Heart right ventricle (tissue), 16 donors: ENCODE data around the gene RNH1. TPM values are rescaled to one million over a fixed set of nuclear protein-coding genes. Genes with fewer than 3 reads are reported as not detected.

Experiments
- ATAC-seq, 8 donors: fragments of 200-7000 bp; cut with Tn5 transposase; one replicate each; pipeline ENCODE4 v1.9.1; 2020; ENCODE audit warnings: mild to moderate bottlenecking in 8 of 8, moderate library complexity in 8 of 8, moderate number of reproducible peaks in 1 of 8
- DNase-seq, 2 donors: peaks; one replicate each; pipeline ENCODE4 v3.0.0-alpha.2; 2020
- H3K27ac ChIP-seq, 10 donors: fragments of 200-600 bp; sonication (generic) in 2 of 10; one replicate each; pipeline versions ENCODE4 v1.5.0 to v1.8.0; 2020 to 2022; ENCODE audit warnings: mild to moderate bottlenecking in 3 of 10
- H3K27me3 ChIP-seq, 7 donors: fragments of 200-600 bp; one replicate each; pipeline ENCODE4 v1.8.0; 2021 to 2022; ENCODE audit warnings: mild to moderate bottlenecking in 2 of 7
- H3K36me3 ChIP-seq, 9 donors: fragments of 200-600 bp; sonication (generic) in 1 of 9; one replicate each; pipeline versions ENCODE4 v1.5.0 to v1.8.0; 2020 to 2022; ENCODE audit warnings: mild to moderate bottlenecking in 2 of 9
- H3K4me1 ChIP-seq, 9 donors: fragments of 200-600 bp; sonication (generic) in 1 of 9; one replicate each; pipeline versions ENCODE4 v1.5.0 to v1.8.0; 2020 to 2022; ENCODE audit warnings: mild to moderate bottlenecking in 4 of 9
- H3K4me3 ChIP-seq, 10 donors: fragments of 200-600 bp; sonication (generic) in 2 of 10; one replicate each; pipeline versions ENCODE4 v1.5.0 to v1.8.0; 2020 to 2022; ENCODE audit warnings: mild to moderate bottlenecking in 7 of 10, moderate library complexity in 2 of 10
- H3K9me3 ChIP-seq, 11 donors: fragments of 200-600 bp in 10 of 11; sonication (generic) in 2 of 11; one replicate each; pipeline versions ENCODE4 v1.5.0 to v1.8.0; 2013 to 2022; ENCODE audit warnings: mild to moderate bottlenecking in 2 of 11, control low read depth in 1 of 11, moderate library complexity in 1 of 11
- WGBS, 2 donors: extraction: QIAGEN DNeasy Blood & Tissue Kit; methylation state at CpG; one replicate each; pipeline ENCODE4 v1.1.7; 2013; ENCODE audit warnings: inconsistent platforms in 1 of 2; 5-methylcytosine and 5-hydroxymethylcytosine counted together
- intact Hi-C, 10 donors: fragments of 100-400 bp; cut with DNase I; formaldehyde crosslinking; loops; one replicate each; pipeline versions ENCODE4 v1.11.1 to v1.14.2; 2022
- polyA plus RNA-seq, 2 donors: library from polyadenylated mRNA; stranded (reverse); fragments of 200-250 nt; gene quantifications; one replicate each; pipeline ENCODE4 v1.2.3, GENCODE V29; 2013
- total RNA-seq, 10 donors: library from RNA; stranded (reverse); fragmentation: NEBNext Ultra II Directional in 3 of 10; extraction: Animal tissue kit (Norgen Biotek cat#: 25700) in 3 of 10; gene quantifications; one replicate each; pipeline versions ENCODE4 v1.2.1 to v1.2.4, GENCODE V29; 2021 to 2023
- TF ChIP-seq, protein P1 (sequence below), 9 donors: fragments of 200-600 bp; sonication (generic) in 2 of 9; IDR thresholded peaks; one replicate each; pipeline versions ENCODE4 v1.5.0 to v1.8.0; 2021 to 2022; ENCODE audit warnings: antibody characterized with exemption in 9 of 9, mild to moderate bottlenecking in 5 of 9, moderate library complexity in 1 of 9
- donor health status: Arrhythmogenic right ventricular cardiomyopathy.
- donor health status: ischemic (EF 13 %, LVEDD 7.1; RV severe dilation, severe dysfunction).
- donor health status: healthy with polysubstance abuse.
- donor health status: DM: no; HTN: yes; CAD: no.
- donor health status: DM: no; HTN: no; CAD: no.
- donor health status: ischemic (EF 25% LVEDD 6.9; RV normal size, moderate dysfunction).
- donor health status: ischemic (EF 25% LVEDD 5.7; RV mildly dilated, moderate dysfunction).
- donor health status: healthy.
- donor health status: DM: yes; HTN: yes; CAD: no.
- donor health status: Ischemic cardiomyopathy.
- donor health status: ischemic (EF 35%, LVEDD 5.7; RV mildly dilated, moderate dysfunction).
- donor health status: nonischemic (EF 11% LVEDD 7.7; RV severe dilation, severe dysfunction).
- donor health status: DM: yes; HTN: yes; CAD: no.
- donor health status: PGD.
- donor health status: ischemic (EF 29% LVEDD 5.4; RV normal size, mild dysfunction).
- donor health status: nonischemic (EF 23%, LVEDD 6.1; RV moderate dilation, normal function).

The RNH1 gene
- total and polyA plus RNA-seq, 12 donors: 37.4 to 221 (median 153) TPM

DNA sequence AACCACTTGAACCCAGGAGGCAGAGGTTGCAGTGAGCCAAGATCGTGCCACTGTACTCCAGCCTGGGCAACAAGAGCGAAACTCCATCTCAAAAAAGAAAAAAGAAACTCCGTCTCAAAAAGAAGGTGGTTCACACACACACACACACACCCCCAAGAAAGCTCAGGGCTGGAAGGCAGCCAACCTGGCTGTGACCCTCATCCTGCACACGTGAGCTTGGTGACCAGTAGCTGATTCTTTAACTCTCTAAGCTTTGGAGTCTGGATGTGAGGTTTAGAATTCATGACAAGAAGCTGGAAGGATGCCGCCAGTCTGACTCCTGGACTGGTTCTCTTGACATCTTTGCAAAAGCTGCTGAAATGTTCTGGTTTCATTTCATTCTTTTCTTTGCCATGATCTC, 1.9 kb upstream of the RNH1 start:
- H3K4me3 ChIP-seq: no peak overlapping the region
- DNase-seq (no peak), ATAC-seq (no peak)
- TF ChIP-seq, protein P1, sequence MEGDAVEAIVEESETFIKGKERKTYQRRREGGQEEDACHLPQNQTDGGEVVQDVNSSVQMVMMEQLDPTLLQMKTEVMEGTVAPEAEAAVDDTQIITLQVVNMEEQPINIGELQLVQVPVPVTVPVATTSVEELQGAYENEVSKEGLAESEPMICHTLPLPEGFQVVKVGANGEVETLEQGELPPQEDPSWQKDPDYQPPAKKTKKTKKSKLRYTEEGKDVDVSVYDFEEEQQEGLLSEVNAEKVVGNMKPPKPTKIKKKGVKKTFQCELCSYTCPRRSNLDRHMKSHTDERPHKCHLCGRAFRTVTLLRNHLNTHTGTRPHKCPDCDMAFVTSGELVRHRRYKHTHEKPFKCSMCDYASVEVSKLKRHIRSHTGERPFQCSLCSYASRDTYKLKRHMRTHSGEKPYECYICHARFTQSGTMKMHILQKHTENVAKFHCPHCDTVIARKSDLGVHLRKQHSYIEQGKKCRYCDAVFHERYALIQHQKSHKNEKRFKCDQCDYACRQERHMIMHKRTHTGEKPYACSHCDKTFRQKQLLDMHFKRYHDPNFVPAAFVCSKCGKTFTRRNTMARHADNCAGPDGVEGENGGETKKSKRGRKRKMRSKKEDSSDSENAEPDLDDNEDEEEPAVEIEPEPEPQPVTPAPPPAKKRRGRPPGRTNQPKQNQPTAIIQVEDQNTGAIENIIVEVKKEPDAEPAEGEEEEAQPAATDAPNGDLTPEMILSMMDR (IDR thresholded peaks at IDR 0.05): no peak
- peaks cover 0 to 56% (median 0%) of the 10 kb centered on the region in 9 donors for H3K36me3 ChIP-seq
- peaks cover 13 to 33% (median 30%) of the 10 kb centered on the region in 9 donors for H3K4me1 ChIP-seq
- intact Hi-C loops: loop anchor here in 7 of 10 donors (5.0 to 10.0 kb wide), 7 partner anchors 42 to 304 kb away; partner anchors contain the start of genes PTDSS2 (in 3 of the 7), BET1L (in 1 of the 7), PSMD13 (in 1 of the 7) and RIC8A (in 1 of the 7)
- 74 to 76% methylated on average over 5 of the region's 5 CpGs for WGBS, 2 donors
- H3K27ac ChIP-seq: no peak overlapping the region
- no peaks in the 10 kb centered on the region for H3K9me3 ChIP-seq
- no peaks in the 10 kb centered on the region for H3K27me3 ChIP-seq

DNA sequence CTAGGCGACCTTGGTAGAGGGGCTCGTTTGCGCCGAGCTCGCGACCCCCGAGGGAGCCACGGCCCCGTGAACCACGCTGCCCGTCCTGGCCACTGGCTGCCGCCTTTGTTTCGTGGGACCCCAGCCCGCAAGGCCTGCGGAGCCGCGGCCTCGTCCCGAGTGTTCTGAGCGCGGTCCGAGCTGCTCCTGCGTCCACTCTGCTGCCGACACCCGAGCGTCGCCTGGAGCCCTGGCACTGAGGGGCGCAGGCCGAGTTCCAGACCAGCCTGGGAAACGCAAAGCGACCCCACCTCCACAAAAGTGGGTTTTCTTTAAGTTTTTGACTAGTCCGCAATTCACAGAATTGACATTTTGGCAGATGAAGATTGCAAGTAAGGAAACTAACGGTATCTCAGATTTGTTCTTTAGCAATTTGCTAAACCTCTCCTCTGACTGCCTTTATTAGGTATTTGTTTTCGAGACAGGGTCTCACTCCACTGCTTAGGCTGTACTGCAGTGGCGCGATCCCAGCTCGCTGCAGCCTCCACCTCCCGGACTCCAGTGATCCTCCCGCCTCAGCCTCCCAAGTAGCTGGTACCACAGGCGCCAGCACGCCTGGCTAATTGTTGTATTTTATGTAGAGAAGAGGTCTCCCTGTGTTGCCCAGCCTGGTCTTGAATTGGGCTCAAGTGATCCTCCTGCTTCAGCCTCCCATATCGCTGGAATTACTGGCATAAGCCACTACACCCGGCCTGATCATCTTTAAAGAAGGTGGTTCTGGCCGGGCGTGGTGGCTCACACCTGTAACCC, 879 bp upstream of the RNH1 start:
- Histone ChIP-seq H3K9me3 (no peaks in the 10 kb centered on the region), H3K27me3 (no peaks in the 10 kb centered on the region), H3K4me3 (peak overlapping the region; percentile 7 to 96 (median 83)), H3K4me1 (peaks cover 19 to 43% (median 41%) of the 10 kb centered on the region in 9 donors), H3K27ac (peak overlapping the region in 9 of 10 donors; percentile 57 to 100 (median 99)), H3K36me3 (peaks cover 0 to 46% (median 0%) of the 10 kb centered on the region in 9 donors)
- intact Hi-C loops: loop anchor here in 7 of 10 donors (2.0 to 10.0 kb wide), 9 partner anchors 27 to 303 kb away; partner anchors contain the start of genes PTDSS2 (in 4 of the 7), BET1L (in 1 of the 7), HRAS (in 1 of the 7) and PSMD13 (in 1 of the 7)
- TF ChIP-seq, protein P1 (IDR thresholded peaks at IDR 0.05): no peak
- ATAC-seq: no peak
- WGBS, 2 donors: 46 to 48% methylated on average over 45 of the region's 45 CpGs
- no peak for DNase-seq

DNA sequence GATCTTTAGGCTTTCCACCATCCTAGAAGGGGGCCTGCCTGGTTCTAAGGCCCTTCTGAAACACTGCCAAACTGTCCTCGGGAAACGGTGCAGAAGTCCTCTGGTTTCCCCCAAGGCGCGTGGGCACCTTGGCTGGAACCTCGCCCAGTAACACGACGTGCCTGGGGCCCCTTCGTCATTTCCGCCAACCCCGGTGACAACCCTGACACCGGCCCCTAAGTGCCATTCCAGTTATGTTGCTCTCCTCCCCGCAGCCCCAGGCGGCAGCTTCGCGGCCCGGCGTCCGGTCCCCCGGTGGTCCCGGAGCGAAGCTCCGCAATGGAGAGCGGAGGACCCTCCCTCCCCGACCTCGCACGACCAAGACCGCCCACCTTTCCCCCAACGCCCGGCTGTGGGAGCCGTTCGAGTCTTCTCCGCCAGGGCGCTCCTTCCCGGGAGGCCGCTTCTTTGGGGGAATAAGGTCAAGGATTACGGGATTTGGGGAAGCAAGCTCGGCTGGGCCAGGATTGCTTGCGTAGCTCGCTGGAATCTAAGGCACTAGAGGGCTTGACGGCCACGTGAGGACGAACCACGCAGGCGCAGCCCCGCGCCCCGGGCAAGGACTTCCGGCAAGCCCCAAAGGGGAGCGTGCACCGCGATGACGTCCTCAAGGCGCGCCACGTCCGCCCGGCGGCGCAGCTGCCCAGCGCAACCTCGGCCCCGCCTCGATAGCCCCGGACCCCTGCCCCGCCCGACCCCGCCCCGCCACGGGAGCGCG, 626 bp downstream of the RNH1 start:
- intact Hi-C loops: loop anchor here in 7 of 10 donors (1.0 to 10.0 kb wide), 10 partner anchors 28 to 302 kb away; partner anchors contain the start of genes PTDSS2 (in 4 of the 7), BET1L (in 1 of the 7), HRAS (in 1 of the 7) and PSMD13 (in 1 of the 7)
- peak overlapping the region; percentile 71 to 98 (median 85) for H3K4me3 ChIP-seq
- H3K27me3 ChIP-seq: no peaks in the 10 kb centered on the region
- peaks cover 24 to 58% (median 51%) of the 10 kb centered on the region in 9 donors for H3K4me1 ChIP-seq
- TF ChIP-seq, protein P1 (IDR thresholded peaks at IDR 0.05): peak in 1 of 9 donors; percentile 23
- ATAC-seq (peak; percentile 80 to 92 (median 90)), DNase-seq (peak; percentile 98 to 100)
- peaks cover 0 to 40% (median 3%) of the 10 kb centered on the region in 9 donors for H3K36me3 ChIP-seq
- no peaks in the 10 kb centered on the region for H3K9me3 ChIP-seq
- 1% methylated on average over 66 to 71 of the region's 71 CpGs for WGBS, 2 donors
- peak overlapping the region; percentile 95 to 100 (median 99) for H3K27ac ChIP-seq

DNA sequence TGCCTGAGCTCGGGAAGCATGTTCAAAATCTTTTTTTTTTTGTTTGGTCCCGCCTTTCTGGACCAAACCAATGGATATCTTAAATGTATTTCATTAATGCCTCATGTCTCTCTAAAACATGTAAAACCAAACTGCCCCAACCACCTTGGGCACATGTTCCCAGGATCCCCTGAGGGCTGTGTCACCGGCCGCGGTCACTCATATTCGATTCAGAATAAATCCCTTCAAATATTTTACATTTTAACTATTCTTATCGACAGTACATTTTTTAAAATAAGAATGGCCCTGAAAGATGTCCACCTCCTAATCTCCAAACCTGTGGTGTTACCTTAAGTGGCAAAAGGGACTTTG, 2.1 kb downstream of the RNH1 start:
- H3K4me1 ChIP-seq: peaks cover 24 to 73% (median 60%) of the 10 kb centered on the region in 9 donors
- DNase-seq: no peak
- TF ChIP-seq, protein P1 (IDR thresholded peaks at IDR 0.05): no peak

More for the DNA sequence above, 2.1 kb downstream of the RNH1 start:
- Histone ChIP-seq H3K4me3 (peak overlapping the region in 9 of 10 donors; percentile 47 to 96 (median 81)), H3K27ac (peak overlapping the region in 9 of 10 donors; percentile 67 to 100 (median 98)), H3K27me3 (no peaks in the 10 kb centered on the region), H3K9me3 (no peaks in the 10 kb centered on the region), H3K36me3 (peaks cover 0 to 42% (median 16%) of the 10 kb centered on the region in 9 donors)
- intact Hi-C loops: loop anchor here in 8 of 10 donors (5.0 to 10.0 kb wide), 7 partner anchors 38 to 300 kb away; partner anchors contain the start of genes PTDSS2 (in 5 of the 8), BET1L (in 1 of the 8), PSMD13 (in 1 of the 8) and RIC8A (in 1 of the 8)
- WGBS, 2 donors: 56 to 67% methylated on average over 7 of the region's 7 CpGs
- ATAC-seq: no peak
